ENCODE data around the gene GON4L.

GRCh38 chr1:155860970-155861510, 4.0 kb upstream of the GON4L start:
- TF ChIP-seq CTCF (IDR thresholded peaks at IDR 0.05) (no peak), POLR2A (IDR thresholded peaks at IDR 0.05) (no peak)
